Measurements from ENCODE around the gene RETN.
"Not testable (repeated sequence)": the region's sequence is repeated elsewhere in the genome, so short reads cannot be mapped to it uniquely, and the experiment has no call there.

RETN gene

GRCh38 chr19:7643031-7643415 lies 25.8 kb upstream of the RETN start:
- no peak for DNase-seq
- TF ChIP-seq POLR2A (IDR thresholded peaks at IDR 0.05; ENCODE audit: low read length) = no peak
- no peak for TF ChIP-seq GATA1 (IDR thresholded peaks at IDR 0.05; ENCODE audit: low read depth, low read length)

DNA sequence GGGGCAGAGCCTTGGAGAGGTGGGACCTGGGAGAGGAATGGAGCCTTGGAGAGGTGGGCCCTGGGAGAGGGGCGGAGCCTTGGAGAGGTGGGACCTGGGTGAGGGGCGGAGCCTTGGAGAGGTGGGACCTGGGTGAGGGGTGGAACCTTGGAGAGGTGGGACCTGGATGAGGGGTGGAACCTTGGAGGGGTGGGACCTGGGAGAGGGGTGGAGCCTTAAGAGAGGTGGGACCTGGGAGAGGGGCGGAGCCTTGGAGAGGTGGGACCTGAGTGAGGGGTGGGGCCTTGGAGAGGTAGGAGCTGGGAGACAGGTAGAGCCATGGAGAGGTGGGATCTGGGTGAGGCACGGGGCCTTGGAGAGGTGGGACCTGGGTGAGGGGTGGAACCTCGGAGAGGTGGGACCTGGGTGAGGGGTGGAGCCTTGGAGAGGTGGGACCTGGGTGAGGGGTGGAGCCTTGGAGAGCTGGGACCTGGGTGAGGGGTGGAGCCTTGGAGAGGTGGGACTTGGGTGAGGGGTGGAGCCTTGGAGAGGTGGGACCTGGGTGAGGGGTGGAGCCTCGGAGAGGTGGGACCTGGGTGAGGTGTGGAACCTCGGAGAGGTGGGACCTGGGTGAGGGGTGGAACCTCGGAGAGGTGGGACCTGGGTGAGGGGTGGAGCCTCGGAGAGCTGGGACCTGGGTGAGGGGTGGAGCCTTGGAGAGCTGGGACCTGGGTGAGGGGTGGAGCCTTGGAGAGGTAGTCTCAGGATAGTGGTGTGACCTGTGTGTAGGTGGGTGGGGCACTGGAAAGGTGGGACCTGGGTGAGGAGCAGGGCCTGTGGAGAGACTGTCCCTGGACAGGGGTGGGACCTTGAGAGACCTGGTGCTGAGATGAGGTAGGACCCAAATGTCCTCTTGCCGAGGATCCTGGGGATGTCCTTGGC lies 25.0 kb upstream of the RETN start:
- DNase-seq = not testable (repeated sequence)

DNA sequence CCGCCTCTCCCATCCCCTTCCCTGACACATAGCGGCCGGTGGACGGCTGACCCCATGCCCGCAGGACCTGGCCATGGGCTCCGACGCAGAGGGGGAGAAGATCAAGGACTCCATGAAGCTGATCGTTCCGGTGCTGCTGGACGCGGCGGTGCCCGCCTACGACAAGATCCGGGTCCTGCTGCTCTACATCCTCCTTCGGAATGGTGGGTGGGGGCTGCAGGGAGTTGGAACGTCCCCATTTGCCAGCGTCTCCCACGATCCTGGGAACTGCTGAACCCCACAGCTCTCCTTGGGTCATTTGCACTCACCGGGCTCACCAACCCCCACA lies 24.3 kb upstream of the RETN start:
- TF ChIP-seq POLR2A (IDR thresholded peaks at IDR 0.05; ENCODE audit: low read length) (no peak), GATA1 (IDR thresholded peaks at IDR 0.05; ENCODE audit: low read depth, low read length) (no peak)
- no peak for DNase-seq

GRCh38 chr19:7645163-7645562 lies 23.7 kb upstream of the RETN start:
- no peak for DNase-seq
- TF ChIP-seq POLR2A (IDR thresholded peaks at IDR 0.05; ENCODE audit: low read length) = no peak
- no peak for TF ChIP-seq GATA1 (IDR thresholded peaks at IDR 0.05; ENCODE audit: low read depth, low read length)

- DNase-seq = no peak
- TF ChIP-seq GATA1 (IDR thresholded peaks at IDR 0.05; ENCODE audit: low read depth, low read length) = no peak
- TF ChIP-seq POLR2A (IDR thresholded peaks at IDR 0.05; ENCODE audit: low read length) = no peak
Measured at GRCh38 chr19:7645656-7646425, 23.0 kb upstream of the RETN start.

- no peak for DNase-seq
- no peak for TF ChIP-seq POLR2A (IDR thresholded peaks at IDR 0.05; ENCODE audit: low read length)
- no peak for TF ChIP-seq GATA1 (IDR thresholded peaks at IDR 0.05; ENCODE audit: low read depth, low read length)
Measured at GRCh38 chr19:7646426-7646700, 22.5 kb upstream of the RETN start.

DNA sequence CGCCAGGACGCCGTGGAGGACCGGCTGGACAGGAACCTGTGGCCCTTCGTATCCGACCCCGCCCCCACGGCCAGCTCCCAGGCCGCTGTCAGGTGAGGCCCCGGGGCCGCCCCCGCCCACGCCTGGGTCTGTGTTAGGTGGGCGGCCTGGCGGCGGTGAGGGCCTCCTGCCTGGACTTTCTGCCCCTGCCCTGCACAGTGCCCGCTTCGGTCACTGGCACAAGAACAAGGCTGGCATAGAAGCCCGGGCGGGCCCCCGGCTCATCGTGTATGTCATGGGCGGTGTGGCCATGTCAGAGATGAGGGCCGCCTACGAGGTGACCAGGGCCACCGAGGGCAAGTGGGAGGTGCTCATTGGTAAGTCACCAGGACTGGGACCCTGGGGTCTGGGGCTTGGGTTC lies 21.7 kb upstream of the RETN start:
- TF ChIP-seq POLR2A (IDR thresholded peaks at IDR 0.05; ENCODE audit: low read length) (no peak), GATA1 (IDR thresholded peaks at IDR 0.05; ENCODE audit: low read depth, low read length) (no peak)
- no peak for DNase-seq

DNA sequence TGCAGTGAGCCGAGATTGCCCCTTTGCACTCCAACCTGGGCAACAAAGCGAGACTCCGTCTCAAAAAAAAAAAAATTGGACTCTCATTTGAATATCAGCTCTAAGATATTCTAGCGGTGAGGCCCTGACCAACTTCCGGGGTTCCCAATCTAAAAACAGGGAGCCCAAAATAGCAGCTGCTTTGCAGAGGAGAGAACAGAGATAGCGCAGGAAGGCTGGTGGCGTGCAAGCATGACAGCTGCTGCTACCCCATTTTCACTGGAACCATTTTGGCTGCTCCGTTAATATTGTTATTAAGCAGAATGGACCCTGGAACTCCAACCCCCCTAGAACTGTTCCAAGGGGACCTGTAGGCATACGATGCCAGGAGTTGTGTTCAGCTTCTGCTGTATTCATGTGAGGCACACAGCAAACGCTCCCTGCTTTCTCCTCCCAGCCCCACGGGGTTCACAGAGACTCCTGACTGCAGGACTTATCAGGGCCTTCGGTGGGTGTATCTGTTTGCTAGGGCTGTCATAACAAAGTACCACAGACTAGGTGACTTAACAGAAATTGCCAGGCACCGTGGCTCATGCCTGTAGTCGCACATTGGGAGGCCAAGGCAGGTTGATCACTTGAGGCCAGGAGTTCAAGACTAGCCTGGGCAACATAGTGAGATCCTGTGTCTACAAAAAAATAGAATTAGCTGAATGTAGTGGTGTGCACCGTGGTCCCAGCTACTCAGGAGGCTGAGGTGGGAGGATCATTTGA lies 20.4 kb upstream of the RETN start:
- TF ChIP-seq GATA1 (IDR thresholded peaks at IDR 0.05; ENCODE audit: low read depth, low read length) (no peak), POLR2A (IDR thresholded peaks at IDR 0.05; ENCODE audit: low read length) (peak; percentile 18)
- peak in 1 of 2 experiments; percentile 49 for DNase-seq

DNA sequence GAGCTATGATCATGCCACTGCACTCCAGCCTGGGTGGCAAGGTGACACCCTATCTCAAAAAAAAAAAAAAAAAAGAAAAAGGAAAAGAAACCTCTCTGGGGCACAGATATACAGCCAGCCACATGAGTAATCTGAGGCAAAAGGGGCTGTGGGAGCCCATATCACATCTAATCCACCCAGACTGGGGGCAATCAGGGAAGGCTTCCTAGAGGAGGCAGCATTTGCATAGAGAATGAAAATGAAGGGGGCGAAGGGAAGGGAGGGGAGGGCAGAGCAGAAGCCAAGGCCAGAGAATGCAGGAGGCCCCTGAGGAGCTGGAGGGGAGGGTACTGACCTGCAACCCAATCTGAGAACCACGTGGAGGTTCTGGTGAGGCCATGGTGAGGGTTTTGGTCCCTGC lies 18.7 kb upstream of the RETN start:
- DNase-seq = no peak
- TF ChIP-seq GATA1 (IDR thresholded peaks at IDR 0.05; ENCODE audit: low read depth, low read length) (no peak), POLR2A (IDR thresholded peaks at IDR 0.05; ENCODE audit: low read length) (no peak)

DNA sequence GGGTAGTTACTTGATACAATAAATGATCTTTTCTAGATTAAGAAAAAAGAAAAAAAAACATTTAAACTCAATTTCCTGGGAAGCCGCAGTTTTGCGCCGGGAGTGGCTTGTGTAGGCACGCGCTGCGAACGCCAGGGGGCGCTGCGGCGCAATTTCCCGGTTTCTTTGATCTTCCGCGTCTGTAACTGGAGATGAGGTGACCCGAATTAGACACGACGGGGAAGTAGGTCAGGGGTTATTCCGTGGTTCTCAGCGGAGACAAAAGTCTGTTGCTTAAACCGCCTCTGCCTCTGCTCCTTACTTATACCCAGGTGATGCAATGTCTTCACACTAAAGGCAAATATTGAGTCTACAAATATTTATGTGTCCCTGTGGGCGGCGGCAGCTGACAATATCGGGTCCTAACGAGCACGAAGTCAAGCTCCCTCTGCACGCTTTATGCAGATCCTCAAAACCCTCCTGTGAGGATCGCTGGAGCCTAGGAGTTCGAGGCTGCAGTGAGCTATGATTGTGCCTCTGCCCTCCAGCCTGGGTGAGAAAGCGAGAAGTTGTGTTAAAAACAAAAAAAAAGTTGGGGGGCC lies 16.7 kb upstream of the RETN start:
- TF ChIP-seq GATA1 (IDR thresholded peaks at IDR 0.05; ENCODE audit: low read depth, low read length) (no peak), POLR2A (IDR thresholded peaks at IDR 0.05; ENCODE audit: low read length) (peak; percentile 19)

GRCh38 chr19:7654401-7654800 lies 14.4 kb upstream of the RETN start:
- TF ChIP-seq POLR2A (IDR thresholded peaks at IDR 0.05; ENCODE audit: low read length) (no peak), GATA1 (IDR thresholded peaks at IDR 0.05; ENCODE audit: low read depth, low read length) (no peak)
- no peak for DNase-seq

More for the DNA sequence above, 16.7 kb upstream of the RETN start:
- peak; percentile 82 to 89 for DNase-seq

DNA sequence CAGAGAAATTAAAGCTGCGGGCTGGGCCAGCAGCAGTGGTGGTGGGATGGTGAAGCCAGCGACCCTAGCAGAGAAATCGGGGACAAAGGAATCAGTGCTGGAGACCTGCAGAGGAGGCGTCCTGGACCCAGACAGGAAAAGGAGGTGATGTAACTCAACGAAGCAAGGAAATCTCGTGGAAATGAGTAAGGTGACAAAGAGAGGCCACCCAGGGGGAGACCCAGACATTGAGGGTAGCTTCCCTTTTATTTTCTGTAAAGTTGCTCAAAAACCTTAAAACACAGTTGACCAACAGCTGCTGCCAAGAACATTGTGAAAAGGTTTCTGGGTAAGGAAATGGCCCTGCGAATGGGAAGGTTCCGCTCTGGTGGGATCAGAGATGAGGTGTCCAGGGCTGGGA lies 13.3 kb upstream of the RETN start:
- DNase-seq = no peak
- TF ChIP-seq POLR2A (IDR thresholded peaks at IDR 0.05; ENCODE audit: low read length) (no peak), GATA1 (IDR thresholded peaks at IDR 0.05; ENCODE audit: low read depth, low read length) (no peak)

DNA sequence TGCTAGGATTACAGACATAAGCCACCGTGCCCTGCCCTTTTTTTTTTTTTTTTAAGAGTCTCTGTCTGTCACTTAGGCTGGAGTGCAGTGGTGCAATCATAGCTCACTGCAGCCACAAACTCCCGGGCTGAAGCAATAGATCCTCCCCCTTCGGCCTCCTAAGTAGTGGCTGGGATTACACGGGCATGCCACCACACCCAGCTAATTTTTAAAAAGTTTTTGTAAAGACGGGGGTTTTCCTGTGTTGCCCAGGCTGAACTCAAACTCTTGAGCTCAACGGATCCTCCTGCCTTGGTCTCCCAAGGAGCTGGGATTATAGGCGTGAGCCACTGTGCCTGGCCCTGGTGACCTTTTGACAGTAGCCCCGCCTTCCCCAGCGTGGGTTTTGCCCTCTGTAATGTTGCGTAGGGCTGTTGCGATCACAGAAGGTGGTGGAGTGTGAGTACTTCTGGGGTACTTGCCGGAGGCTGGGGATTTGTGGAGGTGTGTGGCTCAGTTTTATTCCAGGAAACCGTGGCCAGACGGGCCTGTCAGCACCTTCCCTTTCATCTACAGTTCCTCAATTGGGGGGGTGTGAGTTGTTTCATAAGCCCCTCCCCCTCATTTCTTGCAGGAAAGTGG lies 11.6 kb upstream of the RETN start:
- TF ChIP-seq POLR2A (IDR thresholded peaks at IDR 0.05; ENCODE audit: low read length) = no peak
- no peak for TF ChIP-seq GATA1 (IDR thresholded peaks at IDR 0.05; ENCODE audit: low read depth, low read length)
- DNase-seq = no peak

All from erythroblast (primary cell).